Hypothalamus (tissue), 51 donors: ENCODE measurements around the gene SLX9.

Experiments used
- DNase-seq, 51 donors: peaks; one replicate each; lab custom pipeline; 2025; lab: John Stamatoyannopoulos, UW

SLX9 gene

DNA sequence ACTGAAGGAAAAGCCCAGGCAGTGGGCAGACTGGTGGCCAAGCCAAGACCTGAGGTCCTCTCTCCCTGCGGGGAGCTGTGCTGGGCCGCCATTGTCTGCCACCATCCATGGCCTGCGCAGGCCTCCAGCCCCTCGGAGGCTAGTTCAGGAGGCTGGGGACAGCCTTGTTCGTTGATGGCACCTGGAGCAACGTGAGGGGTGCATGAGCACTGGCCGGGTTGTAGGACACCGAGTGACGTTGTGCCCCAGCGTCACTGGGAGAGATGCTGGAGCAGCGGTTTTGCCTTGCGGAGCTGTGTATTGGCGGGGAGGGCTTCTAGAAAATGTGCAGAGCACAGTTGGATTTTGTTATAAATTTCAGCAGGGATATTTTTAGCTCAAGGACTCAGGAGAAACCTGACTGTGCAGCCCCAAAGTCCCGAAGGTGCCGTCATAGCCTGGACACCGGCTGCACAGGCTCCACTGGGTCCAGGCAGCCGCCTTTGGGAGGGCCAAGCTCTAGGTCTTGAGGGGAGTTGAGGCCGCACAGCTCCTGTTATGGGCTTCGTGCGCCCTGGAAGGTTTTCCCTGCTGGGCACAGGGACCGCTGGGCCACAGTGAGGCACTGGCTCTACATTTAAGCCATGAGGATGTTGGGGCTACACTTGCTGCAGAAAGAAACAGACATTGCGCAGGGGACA lies 86.4 kb downstream of the SLX9 start:
- no peak for DNase-seq
